Activated T-helper 2 cell treated with anti-CD3 and anti-CD28 coated beads, Interferon-gamma antibody, Interleukin-2, Interleukin-4, amounts not matched to agents 10 μg/mL and 5 μg/mL and 100 μg/mL, durations not matched to agents 14 hours and 24 hours and 36 hours (primary cell): ENCODE measurements around the gene EXOG. TPM values are rescaled to one million over a fixed set of nuclear protein-coding genes. Genes with fewer than 3 reads are reported as not detected.

Experiments used
- DNase-seq: peaks from one replicate; pipeline ENCODE4 v3.0.0; 2021; ENCODE audit warnings: low spot score
- H3K27ac Mint-ChIP-seq: one replicate; pipeline ENCODE4 v1.8.0; 2021; ENCODE audit warnings: mixed read lengths
- H3K27me3 Mint-ChIP-seq: one replicate; pipeline ENCODE4 v1.8.0; 2021; ENCODE audit warnings: low read depth, mixed read lengths
- H3K36me3 Mint-ChIP-seq: one replicate; pipeline ENCODE4 v1.8.0; 2021; ENCODE audit warnings: low read depth, mixed read lengths
- H3K4me1 Mint-ChIP-seq: one replicate; pipeline ENCODE4 v1.8.0; 2021; ENCODE audit warnings: low read depth, mixed read lengths
- H3K4me3 Mint-ChIP-seq: one replicate; pipeline ENCODE4 v1.8.0; 2021; ENCODE audit warnings: low read depth, mild to moderate bottlenecking, moderate library complexity, mixed read lengths
- H3K9me3 Mint-ChIP-seq: one replicate; pipeline ENCODE4 v1.8.0; 2021; ENCODE audit warnings: mixed read lengths
- intact Hi-C: fragments of 100-400 bp; cut with micrococcal nuclease; formaldehyde crosslinking; loops from one replicate; pipeline ENCODE4 v1.15.1; 2023
- total RNA-seq: library from RNA; stranded (reverse); gene quantifications from 2 replicates; pipeline ENCODE4 v1.2.3, GENCODE V29; 2022

The EXOG gene
- total RNA-seq, 1 donor from 2014 or later = 13.7 TPM

DNA sequence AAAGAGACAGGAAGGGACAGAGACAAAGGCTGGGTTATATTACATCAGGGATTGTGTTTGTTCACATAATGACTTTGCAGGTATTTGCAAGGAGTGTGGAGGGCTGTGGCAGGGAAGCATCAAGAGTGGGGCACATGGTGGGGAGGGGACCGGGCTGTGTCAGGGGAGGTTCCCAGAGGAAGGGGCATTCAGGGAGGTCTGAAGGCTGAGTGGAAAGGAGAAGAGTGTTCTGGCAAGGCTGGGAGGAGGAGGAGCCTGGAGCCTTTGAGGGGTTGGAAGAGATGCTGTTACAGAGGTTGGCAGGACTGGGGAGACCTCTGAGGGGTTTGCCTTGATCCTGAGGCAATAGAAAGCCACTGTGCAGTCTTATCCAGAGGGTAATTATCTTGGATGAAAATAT lies 49.4 kb downstream of the EXOG start:
- Mint-ChIP-seq H3K27me3 (peaks cover 7% of the 10 kb centered on the region), H3K36me3 (no peaks in the 10 kb centered on the region), H3K4me1 (no peaks in the 10 kb centered on the region), H3K4me3 (no peak overlapping the region), H3K27ac (no peak overlapping the region), H3K9me3 (no peaks in the 10 kb centered on the region)
- no peak for DNase-seq
- intact Hi-C loops = no loop called here

DNA sequence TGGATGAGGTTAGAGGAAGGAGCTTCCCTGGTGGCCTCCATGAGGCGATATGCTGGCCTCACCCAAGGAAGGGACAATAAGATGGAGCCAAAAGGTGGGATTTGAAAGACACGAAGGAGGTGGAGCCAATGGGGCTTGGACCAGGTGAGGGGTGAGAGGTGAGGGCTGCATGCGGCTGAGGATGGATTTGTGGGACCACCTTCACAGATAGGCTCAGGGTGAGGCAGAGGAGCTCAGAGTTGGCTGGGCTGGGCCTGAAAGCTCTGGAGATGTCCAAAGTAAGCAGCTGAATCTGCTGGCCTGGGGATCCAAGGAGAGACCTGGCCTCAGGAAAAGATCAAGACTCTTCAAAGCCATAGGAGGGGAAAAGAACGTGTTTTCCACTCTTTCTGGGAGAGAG lies 49.8 kb downstream of the EXOG start:
- H3K4me3 Mint-ChIP-seq = no peak overlapping the region
- no peak for DNase-seq

DNA sequence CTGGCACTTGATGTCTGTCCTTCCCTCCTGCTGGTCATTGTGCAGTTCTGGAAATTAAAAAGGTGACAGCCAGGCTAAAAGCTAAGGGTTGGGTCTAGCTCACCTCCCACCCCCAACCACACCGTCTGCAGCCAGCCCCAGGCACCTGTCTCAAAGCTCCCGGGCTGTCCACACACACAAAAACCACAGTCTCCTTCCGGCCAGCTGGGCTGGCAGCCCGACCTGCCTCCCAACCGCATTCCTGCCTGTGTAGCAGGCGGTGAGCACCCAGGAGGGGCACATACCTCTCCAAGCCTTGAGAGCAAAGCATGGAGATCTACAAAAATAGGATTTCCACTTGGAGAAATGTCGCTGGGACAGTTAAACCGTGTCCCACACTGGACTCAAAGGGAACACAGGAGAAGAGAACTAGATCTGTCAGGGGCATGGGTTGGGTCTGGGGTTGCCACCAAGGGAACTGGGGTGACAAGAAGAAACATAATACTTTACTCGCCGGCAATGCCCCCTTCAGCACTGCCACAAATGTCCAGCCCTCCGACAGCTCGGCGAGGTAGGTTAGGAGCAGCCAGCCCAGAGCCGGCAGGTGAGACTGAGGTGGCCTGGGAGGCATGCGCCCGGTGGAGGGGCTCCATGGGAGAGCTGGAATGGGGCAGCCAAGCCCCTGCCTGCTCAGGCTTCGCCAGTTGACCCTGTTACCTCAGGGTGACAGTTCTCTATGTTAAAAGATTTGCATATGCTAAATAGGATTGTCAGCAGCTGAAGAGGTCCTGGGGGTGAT lies 52.2 kb downstream of the EXOG start:
- peaks cover 7% of the 10 kb centered on the region for H3K27me3 Mint-ChIP-seq
- no peak overlapping the region for H3K4me3 Mint-ChIP-seq
- no peaks in the 10 kb centered on the region for H3K36me3 Mint-ChIP-seq
- H3K9me3 Mint-ChIP-seq = no peaks in the 10 kb centered on the region
- intact Hi-C loops = no loop called here
- DNase-seq = no peak
- H3K4me1 Mint-ChIP-seq = no peaks in the 10 kb centered on the region
- H3K27ac Mint-ChIP-seq = no peak overlapping the region

More for the DNA sequence above, 49.8 kb downstream of the EXOG start:
- Mint-ChIP-seq H3K27me3 (peaks cover 7% of the 10 kb centered on the region), H3K27ac (no peak overlapping the region), H3K9me3 (no peaks in the 10 kb centered on the region), H3K36me3 (no peaks in the 10 kb centered on the region), H3K4me1 (no peaks in the 10 kb centered on the region)
- intact Hi-C loops = no loop called here

DNA sequence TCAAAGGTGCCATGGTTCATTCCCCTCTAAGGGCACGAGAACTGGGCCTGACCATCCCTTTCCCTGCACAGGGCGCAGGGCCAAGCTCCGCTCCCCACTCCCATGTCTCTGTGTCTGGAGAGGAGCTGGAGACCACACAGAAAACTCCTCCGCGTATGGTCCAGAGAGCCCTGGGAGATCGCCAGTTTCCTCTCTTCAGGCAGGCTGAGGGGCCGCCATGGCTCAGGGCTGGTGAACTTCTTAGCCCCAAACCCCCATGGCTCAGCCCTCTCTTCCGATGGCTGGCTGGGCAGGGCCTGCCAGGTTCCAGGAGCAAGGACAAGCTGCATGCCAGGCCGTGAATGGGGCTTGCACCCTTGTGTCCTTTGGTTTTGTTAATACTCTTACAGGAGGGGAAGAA lies 52.9 kb downstream of the EXOG start:
- no peak for DNase-seq
- Mint-ChIP-seq H3K4me3 (no peak overlapping the region), H3K27ac (no peak overlapping the region), H3K36me3 (no peaks in the 10 kb centered on the region), H3K27me3 (peaks cover 7% of the 10 kb centered on the region), H3K9me3 (no peaks in the 10 kb centered on the region), H3K4me1 (no peaks in the 10 kb centered on the region)
- intact Hi-C loops = no loop called here

DNA sequence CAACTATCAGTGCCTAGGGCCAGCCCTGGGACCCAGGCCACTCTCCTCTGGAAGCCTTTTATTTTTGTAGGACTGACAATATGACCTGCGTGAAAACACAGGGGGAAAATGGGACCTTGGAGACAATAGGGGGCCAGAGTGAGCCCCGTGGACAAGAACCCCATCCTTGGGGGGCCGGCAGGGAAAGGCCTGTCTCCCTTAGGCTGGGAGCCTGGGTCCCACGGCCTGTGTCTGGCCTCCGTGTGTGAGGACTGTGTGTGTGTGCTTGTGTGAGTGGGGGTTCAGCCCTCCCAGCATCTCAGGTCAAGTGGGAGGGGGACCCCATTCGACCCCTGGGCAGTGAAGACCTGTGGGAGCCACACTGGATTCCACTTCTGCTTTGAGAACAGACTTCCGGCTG lies 53.3 kb downstream of the EXOG start:
- H3K27me3 Mint-ChIP-seq = peaks cover 7% of the 10 kb centered on the region
- no peak overlapping the region for H3K4me3 Mint-ChIP-seq
- H3K9me3 Mint-ChIP-seq = no peaks in the 10 kb centered on the region
- H3K4me1 Mint-ChIP-seq = no peaks in the 10 kb centered on the region
- no peak for DNase-seq
- intact Hi-C loops = no loop called here
- H3K27ac Mint-ChIP-seq = no peak overlapping the region
- no peaks in the 10 kb centered on the region for H3K36me3 Mint-ChIP-seq

DNA sequence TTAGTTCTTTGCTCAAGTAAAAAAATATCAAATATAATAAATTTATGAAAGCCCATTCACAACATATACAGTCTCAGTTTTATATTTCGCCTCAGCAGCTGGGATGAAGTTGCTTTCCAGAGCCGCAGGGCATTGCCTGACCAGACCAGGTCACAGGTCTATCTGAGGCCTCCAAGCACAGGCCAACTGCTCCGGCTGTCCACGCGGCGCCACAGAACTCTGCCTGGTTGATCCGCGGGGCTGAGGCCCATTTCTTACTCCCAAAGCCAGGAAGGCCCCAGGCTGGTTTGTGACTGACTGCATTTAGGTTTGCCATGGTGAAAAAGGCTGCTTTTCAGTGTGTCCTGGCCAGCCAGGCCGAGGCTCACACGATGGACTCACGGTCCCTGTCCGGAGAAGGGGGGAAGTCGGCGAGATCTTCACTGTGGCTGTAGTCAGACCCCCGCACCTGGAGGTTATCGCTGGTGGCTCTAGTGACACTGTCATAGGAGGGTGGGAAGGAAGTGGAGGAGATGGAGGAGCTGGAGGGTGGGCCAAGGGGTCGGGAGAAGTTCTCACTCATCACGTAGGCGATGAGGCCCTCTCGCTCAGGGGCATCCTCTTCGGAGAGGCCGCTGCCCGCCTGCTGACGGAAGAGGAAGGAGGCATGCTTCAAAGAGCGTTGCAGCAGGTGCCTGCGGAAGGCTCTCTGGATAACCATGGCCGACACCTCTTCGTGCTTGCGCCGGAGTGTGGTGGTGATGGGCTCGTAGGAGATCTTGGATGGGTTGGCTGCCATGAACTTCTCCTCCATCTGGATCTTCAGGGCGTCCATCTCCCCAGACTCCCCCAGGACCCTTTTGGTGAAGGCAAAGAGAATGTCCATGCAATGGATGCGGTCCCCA lies 54.1 kb downstream of the EXOG start:
- Mint-ChIP-seq H3K4me1 (no peaks in the 10 kb centered on the region), H3K4me3 (no peak overlapping the region), H3K36me3 (no peaks in the 10 kb centered on the region), H3K27me3 (peaks cover 7% of the 10 kb centered on the region), H3K9me3 (no peaks in the 10 kb centered on the region), H3K27ac (no peak overlapping the region)
- intact Hi-C loops = no loop called here
- DNase-seq = no peak

DNA sequence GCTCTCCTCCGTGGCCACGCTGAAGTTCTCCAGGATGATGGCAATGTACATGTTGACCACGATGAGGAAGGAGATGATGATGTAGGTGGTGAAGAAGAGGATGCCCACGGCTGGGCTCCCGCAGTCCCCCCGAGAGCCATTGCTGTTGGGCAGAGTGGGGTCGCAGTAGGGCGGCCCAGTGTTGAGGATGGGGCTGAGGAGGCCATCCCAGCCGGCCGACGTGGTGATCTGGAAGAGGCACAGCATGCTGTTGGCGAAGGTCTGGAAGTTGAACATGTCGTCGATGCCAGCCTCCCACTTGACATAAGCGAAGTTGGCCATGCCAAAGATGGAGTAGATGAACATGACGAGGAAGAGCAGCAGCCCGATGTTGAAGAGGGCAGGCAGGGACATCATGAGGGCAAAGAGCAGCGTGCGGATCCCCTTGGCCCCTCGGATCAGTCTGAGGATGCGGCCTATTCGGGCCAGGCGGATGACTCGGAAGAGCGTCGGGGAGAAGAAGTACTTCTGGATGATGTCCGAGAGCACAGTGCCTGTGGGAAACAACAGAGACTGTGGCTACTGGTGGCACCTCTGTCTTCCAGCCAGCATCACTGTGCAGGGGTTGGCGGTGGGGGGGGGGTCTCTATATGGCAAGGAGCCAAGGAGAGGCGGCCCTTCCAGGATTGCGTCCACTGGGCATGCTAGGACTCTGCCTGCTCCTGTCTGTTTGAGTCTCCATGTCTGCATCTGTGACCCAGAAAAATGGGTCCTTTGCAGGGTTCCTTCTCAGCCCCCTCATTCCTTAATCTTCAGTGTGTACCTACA lies 55.1 kb downstream of the EXOG start:
- DNase-seq = no peak
- no peak overlapping the region for H3K27ac Mint-ChIP-seq
- intact Hi-C loops = no loop called here
- no peak overlapping the region for H3K4me3 Mint-ChIP-seq
- no peaks in the 10 kb centered on the region for H3K4me1 Mint-ChIP-seq
- H3K27me3 Mint-ChIP-seq = no peaks in the 10 kb centered on the region
- no peaks in the 10 kb centered on the region for H3K36me3 Mint-ChIP-seq
- no peaks in the 10 kb centered on the region for H3K9me3 Mint-ChIP-seq

DNA sequence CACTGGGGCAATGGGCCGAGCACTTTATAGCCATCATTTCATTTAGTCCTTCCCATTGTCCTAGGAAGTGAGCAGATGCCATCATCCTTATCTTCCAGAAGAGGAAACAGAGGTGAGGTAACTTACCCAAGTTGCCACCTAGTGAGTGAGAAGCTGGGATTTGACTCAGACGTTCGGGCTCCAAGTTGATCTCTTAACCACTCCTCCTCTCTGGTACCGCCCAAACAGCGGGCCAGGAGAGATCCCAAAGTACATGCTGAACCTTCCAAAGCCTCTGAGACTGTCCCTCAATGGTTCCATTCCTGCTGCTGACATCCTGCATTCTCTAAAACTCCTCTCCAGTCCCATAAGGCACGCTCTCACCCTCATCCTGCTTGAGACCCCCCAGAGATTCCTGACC lies 56.2 kb downstream of the EXOG start:
- Mint-ChIP-seq H3K9me3 (no peaks in the 10 kb centered on the region), H3K36me3 (no peaks in the 10 kb centered on the region), H3K4me3 (no peak overlapping the region), H3K27ac (no peak overlapping the region), H3K4me1 (no peaks in the 10 kb centered on the region), H3K27me3 (no peaks in the 10 kb centered on the region)
- intact Hi-C loops = no loop called here
- DNase-seq = no peak

DNA sequence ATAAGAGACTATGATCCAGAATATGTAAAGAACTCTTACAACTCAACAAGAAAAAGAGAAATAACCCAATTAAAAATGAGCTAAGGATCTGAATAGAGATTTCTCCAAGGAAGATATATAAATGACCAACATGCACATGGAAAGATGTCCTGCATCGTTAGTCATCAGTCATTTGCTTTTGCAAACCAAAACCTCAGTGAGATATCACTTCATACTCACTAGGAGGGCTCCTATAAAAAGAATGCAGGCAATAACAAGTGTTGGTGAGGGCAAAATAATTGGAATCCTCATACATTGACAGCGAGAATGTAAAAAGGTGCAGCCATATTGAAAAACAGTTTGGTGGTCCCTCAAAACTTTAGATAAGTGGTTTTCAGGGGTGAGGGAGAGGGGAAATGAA lies 56.9 kb downstream of the EXOG start:
- no peaks in the 10 kb centered on the region for H3K4me1 Mint-ChIP-seq
- no peak for DNase-seq
- intact Hi-C loops = no loop called here
- no peaks in the 10 kb centered on the region for H3K27me3 Mint-ChIP-seq
- H3K27ac Mint-ChIP-seq = no peak overlapping the region
- no peaks in the 10 kb centered on the region for H3K9me3 Mint-ChIP-seq
- H3K4me3 Mint-ChIP-seq = no peak overlapping the region
- no peaks in the 10 kb centered on the region for H3K36me3 Mint-ChIP-seq

DNA sequence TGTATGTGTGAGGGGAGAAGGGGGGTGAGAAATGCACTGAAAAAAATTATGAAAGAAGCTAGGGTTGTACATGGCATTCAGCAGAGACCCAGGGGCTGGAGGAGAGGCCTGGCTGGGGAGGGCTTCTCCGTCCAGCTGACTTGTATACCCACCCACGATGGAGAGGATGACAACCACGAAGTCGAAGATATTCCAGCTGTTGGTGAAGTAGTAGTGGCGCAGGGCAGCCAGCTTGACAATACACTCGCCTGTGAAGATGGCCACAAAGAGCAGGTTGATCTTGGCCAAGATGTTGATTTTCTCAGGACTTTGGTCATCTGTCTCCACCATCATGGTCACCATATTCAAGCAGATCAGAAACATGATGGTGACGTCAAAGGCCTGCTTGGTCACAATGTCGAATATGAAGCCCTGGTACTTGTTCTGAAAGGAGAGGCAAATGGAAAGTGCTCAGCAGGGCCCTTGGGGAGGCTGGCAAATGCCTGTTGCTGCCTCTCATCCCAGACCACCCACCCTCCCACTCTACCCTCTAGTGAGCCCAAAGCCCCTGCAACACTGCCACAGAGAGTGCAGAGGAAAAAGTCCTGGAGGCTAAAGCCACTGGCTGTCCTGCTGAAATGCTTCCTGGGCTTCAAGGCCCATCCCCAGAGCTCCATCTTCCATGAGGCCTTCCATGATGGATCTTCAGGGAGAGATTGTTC lies 58.1 kb downstream of the EXOG start:
- Mint-ChIP-seq H3K36me3 (no peaks in the 10 kb centered on the region), H3K9me3 (no peaks in the 10 kb centered on the region), H3K27me3 (no peaks in the 10 kb centered on the region), H3K27ac (no peak overlapping the region), H3K4me3 (no peak overlapping the region), H3K4me1 (no peaks in the 10 kb centered on the region)
- intact Hi-C loops = no loop called here
- DNase-seq = no peak

DNA sequence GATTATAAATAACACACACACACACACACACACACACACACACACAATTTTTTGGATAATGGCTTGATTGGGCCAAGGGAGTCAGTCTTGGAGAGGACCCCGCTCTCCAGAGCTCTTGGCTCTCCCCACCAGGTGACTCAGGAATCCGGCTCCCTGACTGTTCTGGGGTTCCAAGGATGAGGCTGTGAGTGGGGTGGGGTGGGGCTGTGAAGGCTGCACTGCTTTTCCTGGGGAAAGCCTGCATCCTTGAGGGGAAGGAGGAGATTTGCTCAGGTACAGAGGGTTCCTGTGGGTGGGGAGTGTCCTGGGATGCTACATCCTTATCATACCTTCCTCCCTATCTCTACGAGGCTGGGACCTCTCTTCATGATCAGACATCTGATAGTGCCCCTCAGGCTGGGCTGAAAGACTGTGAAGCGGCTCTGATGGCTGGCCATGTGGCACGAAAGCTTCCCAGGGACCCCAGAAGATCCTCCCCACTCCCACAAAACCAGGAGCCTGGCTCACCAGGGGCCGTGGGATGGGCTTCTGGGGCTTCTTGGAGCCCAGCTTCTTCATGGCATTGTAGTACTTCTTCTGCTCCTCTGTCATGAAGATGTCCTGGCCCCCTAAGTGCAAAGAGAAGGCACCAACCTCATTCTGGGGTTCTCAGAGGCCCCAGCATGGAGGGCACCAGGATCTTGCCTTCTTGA lies 59.2 kb downstream of the EXOG start:
- Mint-ChIP-seq H3K27me3 (no peaks in the 10 kb centered on the region), H3K36me3 (no peaks in the 10 kb centered on the region)
- intact Hi-C loops = no loop called here

DNA sequence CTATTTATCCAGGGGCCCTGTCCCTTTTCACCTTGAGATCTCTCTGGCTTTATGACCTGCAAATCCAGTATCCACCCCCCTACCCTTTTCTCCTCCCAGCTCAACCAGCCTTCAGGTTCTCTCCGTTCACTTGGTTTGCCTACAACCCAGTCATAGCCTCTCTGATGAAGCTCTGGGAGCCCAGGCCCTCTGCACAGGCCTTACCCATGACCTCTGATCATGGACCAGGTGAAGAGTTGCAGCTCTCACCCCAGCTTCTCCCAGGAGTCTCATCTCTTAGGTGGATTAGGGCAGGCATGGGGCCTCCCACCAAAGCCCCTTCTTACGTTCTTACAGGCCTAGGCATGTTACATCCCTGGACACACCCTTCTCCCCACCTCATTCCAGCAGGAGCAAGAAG lies 59.8 kb downstream of the EXOG start:
- no peaks in the 10 kb centered on the region for H3K9me3 Mint-ChIP-seq
- intact Hi-C loops = no loop called here
- no peaks in the 10 kb centered on the region for H3K27me3 Mint-ChIP-seq
- no peak for DNase-seq
- no peaks in the 10 kb centered on the region for H3K36me3 Mint-ChIP-seq
- no peak overlapping the region for H3K27ac Mint-ChIP-seq
- no peak overlapping the region for H3K4me3 Mint-ChIP-seq
- H3K4me1 Mint-ChIP-seq = no peaks in the 10 kb centered on the region

More for the DNA sequence above, 59.2 kb downstream of the EXOG start:
- no peak overlapping the region for H3K4me3 Mint-ChIP-seq
- no peaks in the 10 kb centered on the region for H3K4me1 Mint-ChIP-seq
- H3K9me3 Mint-ChIP-seq = no peaks in the 10 kb centered on the region
- no peak for DNase-seq
- no peak overlapping the region for H3K27ac Mint-ChIP-seq
